Activated gamma-delta T cell (primary cell): ENCODE measurements around the gene FOXK1.
"Not testable (repeated sequence)": the region's sequence is repeated elsewhere in the genome, so short reads cannot be mapped to it uniquely, and the experiment has no call there.

Experiments
- DNase-seq: peaks from one replicate; lab custom pipeline; 2025; lab: John Stamatoyannopoulos, UW

FOXK1 gene

GRCh38 chr7:4800926-4801838 lies 119.1 kb downstream of the FOXK1 start:
- DNase-seq: no peak

GRCh38 chr7:4801839-4802231 lies 119.7 kb downstream of the FOXK1 start:
- DNase-seq: no peak

- DNase-seq: not testable (repeated sequence)
Observed at GRCh38 chr7:4802577-4802976, 120.5 kb downstream of the FOXK1 start.

GRCh38 chr7:4803397-4804241 lies 121.5 kb downstream of the FOXK1 start:
- no peak for DNase-seq

DNA sequence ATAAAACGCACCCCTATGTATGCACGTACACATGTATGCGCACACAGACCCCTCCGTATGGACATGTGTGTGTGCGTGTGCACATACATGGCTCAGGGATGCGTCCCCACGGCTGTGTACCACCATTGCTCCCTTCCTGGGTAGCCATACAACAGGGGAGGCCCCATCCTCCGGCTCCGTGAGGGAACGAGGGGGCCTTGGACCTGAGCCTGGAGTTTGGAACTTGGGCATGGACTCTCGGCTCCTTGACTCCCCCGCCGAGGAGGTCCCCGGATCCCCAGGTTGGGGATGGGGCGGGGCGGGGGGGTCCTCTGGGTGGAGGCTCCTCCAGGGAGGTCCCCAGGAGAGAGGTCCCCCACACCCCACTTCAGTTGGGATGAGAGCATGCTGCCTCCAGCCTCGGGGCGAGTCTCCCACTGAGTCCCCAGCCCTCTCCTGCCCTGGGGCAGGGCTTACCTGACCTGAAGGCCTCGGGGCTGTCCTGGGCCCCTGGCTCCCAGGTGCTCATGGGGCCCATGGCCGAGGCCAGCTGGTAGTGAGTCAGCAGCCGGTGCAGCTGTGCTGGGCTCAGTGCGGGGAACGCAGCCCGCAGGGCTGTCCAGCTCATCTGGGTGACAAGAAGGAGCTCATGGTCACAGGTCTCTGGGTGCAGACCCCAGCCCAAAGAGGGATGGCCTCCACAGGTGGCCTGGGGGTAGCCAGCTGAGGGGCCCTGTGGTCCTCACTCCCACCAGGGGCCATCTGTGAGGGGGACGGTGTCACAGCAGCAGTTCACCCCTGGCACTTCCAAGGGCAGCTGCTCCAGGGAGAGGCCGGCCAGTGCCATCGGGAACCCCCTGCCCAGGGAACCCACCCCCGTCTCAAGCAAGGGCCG lies 123.3 kb downstream of the FOXK1 start:
- no peak for DNase-seq

DNA sequence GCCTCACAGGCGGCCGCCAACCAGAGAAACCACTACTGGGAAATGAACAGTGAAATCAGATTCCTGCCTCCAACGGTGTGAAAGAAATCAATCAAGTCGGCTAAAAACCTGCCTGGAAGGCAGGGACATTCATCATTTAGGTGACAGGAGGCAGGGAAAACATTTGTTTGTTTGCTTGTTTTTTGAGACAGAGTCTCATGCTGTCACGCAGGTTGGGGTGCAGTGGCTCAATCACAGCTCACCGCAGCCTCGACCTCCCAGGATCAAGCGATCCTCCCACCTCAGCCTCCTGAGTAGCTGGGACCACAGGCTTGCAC lies 123.8 kb downstream of the FOXK1 start:
- no peak for DNase-seq

- DNase-seq: no peak
Observed at GRCh38 chr7:4806983-4807597, 125.0 kb downstream of the FOXK1 start.

DNA sequence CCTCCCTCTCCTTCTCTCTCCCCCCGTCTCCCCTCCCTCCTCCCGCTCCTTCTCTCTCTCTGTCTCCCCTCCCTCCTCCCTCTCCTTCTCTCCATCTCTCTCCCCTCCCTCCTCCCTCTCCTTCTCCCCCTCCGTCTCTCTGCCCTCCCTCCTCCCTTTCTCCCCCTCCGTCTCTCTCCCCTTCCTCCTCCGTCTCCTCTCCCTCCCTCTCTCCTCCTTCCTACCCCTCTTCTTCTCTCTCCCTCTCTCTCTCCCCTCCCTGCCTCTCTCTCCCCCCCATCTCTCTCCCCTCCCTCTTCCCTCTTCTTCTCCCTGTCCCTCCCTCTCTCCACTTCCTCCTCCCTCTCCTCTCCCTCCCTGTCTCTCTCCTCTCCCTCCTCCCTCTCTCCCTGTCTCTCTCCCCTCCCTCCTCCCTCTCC lies 125.5 kb downstream of the FOXK1 start:
- no peak for DNase-seq

GRCh38 chr7:4808026-4808425 lies 125.9 kb downstream of the FOXK1 start:
- no peak for DNase-seq

GRCh38 chr7:4808565-4808964 lies 126.5 kb downstream of the FOXK1 start:
- DNase-seq: no peak

DNA sequence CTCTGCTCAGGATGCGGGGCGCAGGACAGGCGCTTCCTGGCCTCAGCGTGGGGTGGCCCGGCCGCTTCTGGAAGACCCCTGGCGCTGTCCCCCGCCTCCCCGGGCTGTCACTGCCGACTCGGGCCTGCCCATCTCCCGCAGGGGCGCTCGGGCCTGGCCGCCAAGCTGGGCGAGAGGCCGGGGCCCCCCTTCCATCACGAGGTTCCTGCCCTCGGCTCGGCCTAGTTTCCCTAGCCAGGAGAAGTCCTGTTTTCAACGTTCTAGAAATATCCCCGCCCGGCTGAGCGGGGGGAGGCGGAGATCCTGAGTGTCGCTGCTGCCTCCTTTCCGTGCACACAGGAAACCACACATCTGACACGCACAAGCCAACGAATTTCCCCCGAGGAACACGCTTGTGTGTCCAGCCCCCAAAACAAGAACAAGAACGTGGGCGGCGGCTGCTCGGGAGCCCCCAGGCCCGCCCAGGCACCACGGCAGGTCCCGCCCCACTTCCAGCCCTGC lies 127.0 kb downstream of the FOXK1 start:
- DNase-seq: no peak

DNA sequence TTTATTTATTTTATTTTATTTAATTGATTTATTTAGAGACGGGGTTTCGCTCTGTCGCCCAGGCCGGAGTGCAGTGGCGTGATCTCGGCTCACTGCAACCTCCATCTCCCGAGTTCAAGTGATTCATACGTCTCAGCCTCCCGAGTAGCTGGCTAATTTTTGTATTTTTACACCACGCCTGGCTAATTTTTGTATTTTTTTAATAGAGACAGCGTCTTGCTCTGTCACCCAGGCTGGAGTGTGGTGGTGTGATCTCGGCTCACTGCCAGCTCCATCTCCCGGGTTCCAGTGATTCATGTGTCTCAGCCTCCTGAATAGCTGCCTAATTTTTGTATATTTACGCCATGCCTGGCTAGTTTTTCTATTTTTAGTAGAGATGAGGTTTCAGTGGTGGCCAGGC lies 127.6 kb downstream of the FOXK1 start:
- DNase-seq: no peak

DNA sequence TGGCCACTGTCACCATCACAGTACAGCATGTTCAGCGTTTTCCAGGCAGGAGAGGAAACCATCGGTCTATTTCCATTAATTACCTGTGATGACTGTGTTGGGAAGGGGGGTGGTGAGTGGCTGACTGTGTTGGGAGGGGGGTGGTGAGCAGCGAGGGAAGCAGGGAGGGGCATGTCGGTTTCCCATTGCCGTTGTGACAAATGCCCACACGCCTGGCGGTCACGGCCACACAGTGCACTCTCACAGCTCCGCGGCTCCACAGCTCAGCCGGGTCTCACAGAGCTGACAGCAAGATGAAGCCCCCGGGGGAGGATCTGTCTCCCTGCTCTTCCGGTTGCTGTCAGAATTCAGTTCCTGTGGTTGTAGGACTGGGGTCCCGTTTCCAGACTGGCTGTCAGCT lies 132.3 kb downstream of the FOXK1 start:
- no peak for DNase-seq

DNA sequence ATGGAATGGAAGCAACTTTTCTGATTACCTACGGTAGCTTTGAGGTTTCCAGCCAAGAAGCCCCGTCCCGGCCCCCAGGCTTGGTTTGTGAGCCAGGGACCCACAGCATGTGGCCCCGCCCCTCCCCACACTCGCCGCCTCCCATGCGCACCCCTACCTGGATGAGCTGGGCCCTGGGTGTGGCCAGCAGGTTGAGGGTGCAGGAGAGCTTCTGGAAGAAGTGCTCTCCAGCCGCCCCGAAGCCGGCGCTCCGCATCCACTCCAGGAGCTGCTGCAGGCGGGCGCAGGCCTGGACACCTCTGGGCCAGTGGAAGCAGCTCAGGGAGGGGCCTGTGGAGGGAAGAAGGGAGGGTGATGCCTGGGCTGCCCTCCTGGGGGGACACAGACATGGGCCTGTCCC lies 133.0 kb downstream of the FOXK1 start:
- DNase-seq: no peak

DNA sequence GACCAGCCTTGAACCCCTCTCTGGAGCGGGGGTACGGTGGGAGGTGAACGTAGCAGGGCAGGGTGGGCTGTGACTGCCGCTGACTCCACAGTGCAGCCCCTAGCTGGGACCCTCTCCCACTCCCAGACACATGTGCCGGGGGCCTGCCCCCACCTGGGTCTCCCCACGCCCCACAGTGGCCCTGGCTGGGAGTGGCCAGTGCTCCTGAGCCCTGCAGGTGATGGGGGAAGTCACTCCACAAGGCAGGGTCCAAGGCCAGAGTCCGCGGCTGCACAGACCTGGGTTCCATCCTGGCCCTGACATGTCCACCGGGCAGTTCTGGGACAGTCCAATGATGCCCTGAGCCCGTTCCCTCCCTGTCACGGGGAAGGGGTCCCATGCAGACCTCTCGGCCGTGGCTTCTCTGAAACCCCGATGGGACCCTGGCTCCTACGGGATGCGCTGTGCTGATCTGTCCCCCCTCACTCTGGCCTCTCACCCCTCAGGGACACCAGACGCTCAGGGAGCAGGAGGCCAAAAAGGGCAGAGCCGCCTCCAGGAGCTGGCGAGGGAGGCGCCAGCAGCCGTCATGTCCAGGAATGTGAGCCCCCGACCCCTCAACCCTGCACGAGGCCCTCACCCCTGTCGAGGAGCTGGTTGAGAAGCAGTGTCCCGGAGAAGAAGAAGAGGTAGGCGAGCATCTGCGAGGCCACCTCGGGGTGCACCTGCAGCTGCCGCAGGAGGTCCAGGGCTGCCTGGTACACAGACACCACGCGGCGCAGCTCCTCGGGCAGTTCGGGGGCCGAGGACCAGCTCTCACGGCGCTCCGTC lies 133.7 kb downstream of the FOXK1 start:
- DNase-seq: no peak

GRCh38 chr7:4816419-4817080 lies 134.5 kb downstream of the FOXK1 start:
- no peak for DNase-seq

- no peak for DNase-seq
Observed at GRCh38 chr7:4817178-4817901, 135.2 kb downstream of the FOXK1 start.

DNA sequence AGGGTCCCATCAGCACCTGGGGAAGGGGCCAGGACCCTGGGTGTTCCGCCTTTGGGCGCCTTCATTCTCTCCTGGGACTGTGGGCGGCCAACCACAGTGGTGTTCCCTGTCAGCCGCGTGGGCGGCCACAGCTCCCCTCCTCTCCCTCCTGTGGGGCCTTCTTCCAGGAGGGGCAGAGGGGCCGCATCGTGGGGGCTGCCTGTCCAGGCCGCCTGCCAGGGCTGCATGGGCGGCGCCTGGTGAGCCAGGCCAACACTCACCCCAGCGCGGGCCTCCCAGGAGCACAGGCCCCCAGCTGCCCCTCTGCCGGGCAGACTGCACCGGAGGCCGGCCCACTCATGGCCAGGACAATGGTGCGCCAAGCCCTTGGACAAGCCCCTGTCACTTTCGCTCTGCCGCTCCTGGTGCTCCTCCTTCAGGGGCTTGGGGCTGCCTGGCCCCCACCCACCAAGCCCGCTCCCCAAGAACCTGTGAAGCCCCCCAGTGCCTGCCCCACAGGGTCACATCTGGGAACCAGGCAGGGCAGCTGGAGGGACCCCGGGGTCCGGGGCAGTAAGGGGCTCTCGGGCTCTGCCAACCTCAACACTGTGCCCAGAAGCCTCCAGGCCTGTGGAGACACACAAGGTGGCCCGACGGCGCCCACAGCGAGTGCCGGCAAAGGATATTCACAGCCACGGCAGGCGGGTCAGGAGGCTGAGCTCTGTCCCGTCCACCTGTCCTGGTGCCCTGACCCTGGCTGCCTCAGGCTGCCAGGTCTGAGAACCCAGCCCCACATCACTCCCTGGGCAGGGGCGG lies 136.1 kb downstream of the FOXK1 start:
- no peak for DNase-seq
